ENCODE data around the gene MRRF.

- no peak for TF ChIP-seq SP1 (IDR thresholded peaks at IDR 0.05)
- no peak for TF ChIP-seq BHLHE40 (IDR thresholded peaks at IDR 0.05; ENCODE audit: borderline replicate concordance)
- TF ChIP-seq ELF4 (IDR thresholded peaks at IDR 0.05), result no peak
- TF ChIP-seq FOXA1 (IDR thresholded peaks at IDR 0.05), result no peak
- TF ChIP-seq PKNOX1 (IDR thresholded peaks at IDR 0.05), result no peak
- TF ChIP-seq LEF1 (IDR thresholded peaks at IDR 0.05; ENCODE audit: borderline replicate concordance), result no peak
- no peak for TF ChIP-seq SUZ12 (IDR thresholded peaks at IDR 0.05)
- no peak for TF ChIP-seq FOXM1 (IDR thresholded peaks at IDR 0.05; ENCODE audit: borderline replicate concordance)
These were observed 12.7 kb downstream of the MRRF start for GRCh38 chr9:122277285-122277897.
